HL-60 (cell line): Measurements from ENCODE around the gene PROM1.

Experiments
- DNase-seq, 2 experiments: peaks; one replicate each; pipeline ENCODE4 v3.0.0-alpha.2; 2010 to 2020; ENCODE audit warnings: low read depth in 1 of 2, low spot score in 1 of 2
- H3K27ac ChIP-seq: fragments of 250-450 bp; sonication (Bioruptor Pico); replicated peaks from 2 replicates; pipeline ENCODE4 v1.5.1; 2020; ENCODE audit warnings: mild to moderate bottlenecking, moderate library complexity
- H3K27me3 ChIP-seq: fragments of 250-450 bp; sonication (Bioruptor Pico); 2 replicates; pipeline ENCODE4 v1.5.1; 2021; ENCODE audit warnings: mild to moderate bottlenecking, moderate library complexity; ENCODE audit not compliant: insufficient read depth, poor library complexity, severe bottlenecking
- H3K4me3 ChIP-seq: replicated peaks from 2 replicates; pipeline ENCODE4 v1.5.1; 2011; ENCODE audit warnings: mild to moderate bottlenecking, control low read depth, low read length; ENCODE audit not compliant: insufficient read depth
- GABPA ChIP-seq: IDR thresholded peaks from 2 replicates; pipeline ENCODE4 v1.6.1; 2012; ENCODE audit warnings: low read depth
- POLR2AphosphoS5 ChIP-seq: IDR thresholded peaks from 2 replicates; pipeline ENCODE4 v1.6.1; 2012; ENCODE audit warnings: low read depth
- SPI1 ChIP-seq: IDR thresholded peaks from 2 replicates; pipeline ENCODE4 v1.6.1; 2012; ENCODE audit warnings: low read depth, mild to moderate bottlenecking, borderline replicate concordance
- TF ChIP-seq, protein P1 (sequence below): IDR thresholded peaks from 2 replicates; pipeline ENCODE4 v1.6.1; 2012; ENCODE audit warnings: low read depth; ENCODE audit not compliant: insufficient replicate concordance
- TF ChIP-seq, protein P2 (sequence below): IDR thresholded peaks from one replicate; pipeline ENCODE4 v1.5.1; 2011; ENCODE audit warnings: low read length, control low read depth, inconsistent platforms; ENCODE audit not compliant: insufficient read depth

PROM1 gene

DNA sequence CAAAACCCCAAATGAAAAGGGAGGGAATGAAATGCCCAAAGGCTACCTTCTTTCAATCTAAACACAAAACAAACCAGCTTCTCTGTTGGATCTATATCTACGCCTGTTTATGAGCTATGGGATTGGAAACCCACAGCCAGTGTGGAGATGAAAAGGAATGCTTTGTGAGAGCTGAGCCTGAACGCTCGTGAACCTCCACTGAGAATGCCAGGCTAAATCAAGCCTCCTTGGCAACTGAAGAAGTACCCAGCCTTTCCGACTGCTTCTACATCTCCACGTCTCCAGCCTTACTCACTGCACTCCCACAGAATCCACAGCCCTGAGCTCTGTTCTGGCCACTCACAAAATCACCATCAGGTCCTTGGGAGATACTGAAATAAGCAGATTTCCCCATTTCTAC is 31.8 kb downstream of the PROM1 start:
- DNase-seq = no peak

DNA sequence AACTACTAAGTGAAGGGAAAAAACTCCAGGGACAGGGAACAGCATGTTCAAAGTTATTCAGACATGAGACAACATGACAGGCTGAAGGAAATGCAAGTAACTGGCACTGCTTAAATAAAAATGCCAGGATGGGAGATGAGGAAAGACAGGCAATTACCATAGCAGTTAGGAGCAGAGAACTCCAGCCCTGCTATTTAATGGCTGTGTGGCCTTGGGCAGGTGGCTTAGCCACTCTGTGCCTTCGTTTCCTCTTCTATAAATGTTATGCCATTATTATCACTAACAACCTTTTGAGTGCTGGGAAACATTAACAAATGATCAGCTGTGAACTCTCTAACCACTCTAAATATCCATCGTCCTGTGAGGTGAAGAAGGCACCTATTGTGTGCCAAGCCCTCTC is 32.7 kb downstream of the PROM1 start:
- no peak overlapping the region for H3K27ac ChIP-seq
- no peak overlapping the region for H3K4me3 ChIP-seq
- TF ChIP-seq SPI1 (no peak), GABPA (no peak), POLR2AphosphoS5 (no peak)
- TF ChIP-seq, protein P1, sequence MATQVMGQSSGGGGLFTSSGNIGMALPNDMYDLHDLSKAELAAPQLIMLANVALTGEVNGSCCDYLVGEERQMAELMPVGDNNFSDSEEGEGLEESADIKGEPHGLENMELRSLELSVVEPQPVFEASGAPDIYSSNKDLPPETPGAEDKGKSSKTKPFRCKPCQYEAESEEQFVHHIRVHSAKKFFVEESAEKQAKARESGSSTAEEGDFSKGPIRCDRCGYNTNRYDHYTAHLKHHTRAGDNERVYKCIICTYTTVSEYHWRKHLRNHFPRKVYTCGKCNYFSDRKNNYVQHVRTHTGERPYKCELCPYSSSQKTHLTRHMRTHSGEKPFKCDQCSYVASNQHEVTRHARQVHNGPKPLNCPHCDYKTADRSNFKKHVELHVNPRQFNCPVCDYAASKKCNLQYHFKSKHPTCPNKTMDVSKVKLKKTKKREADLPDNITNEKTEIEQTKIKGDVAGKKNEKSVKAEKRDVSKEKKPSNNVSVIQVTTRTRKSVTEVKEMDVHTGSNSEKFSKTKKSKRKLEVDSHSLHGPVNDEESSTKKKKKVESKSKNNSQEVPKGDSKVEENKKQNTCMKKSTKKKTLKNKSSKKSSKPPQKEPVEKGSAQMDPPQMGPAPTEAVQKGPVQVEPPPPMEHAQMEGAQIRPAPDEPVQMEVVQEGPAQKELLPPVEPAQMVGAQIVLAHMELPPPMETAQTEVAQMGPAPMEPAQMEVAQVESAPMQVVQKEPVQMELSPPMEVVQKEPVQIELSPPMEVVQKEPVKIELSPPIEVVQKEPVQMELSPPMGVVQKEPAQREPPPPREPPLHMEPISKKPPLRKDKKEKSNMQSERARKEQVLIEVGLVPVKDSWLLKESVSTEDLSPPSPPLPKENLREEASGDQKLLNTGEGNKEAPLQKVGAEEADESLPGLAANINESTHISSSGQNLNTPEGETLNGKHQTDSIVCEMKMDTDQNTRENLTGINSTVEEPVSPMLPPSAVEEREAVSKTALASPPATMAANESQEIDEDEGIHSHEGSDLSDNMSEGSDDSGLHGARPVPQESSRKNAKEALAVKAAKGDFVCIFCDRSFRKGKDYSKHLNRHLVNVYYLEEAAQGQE = no peak
- TF ChIP-seq, protein P2, sequence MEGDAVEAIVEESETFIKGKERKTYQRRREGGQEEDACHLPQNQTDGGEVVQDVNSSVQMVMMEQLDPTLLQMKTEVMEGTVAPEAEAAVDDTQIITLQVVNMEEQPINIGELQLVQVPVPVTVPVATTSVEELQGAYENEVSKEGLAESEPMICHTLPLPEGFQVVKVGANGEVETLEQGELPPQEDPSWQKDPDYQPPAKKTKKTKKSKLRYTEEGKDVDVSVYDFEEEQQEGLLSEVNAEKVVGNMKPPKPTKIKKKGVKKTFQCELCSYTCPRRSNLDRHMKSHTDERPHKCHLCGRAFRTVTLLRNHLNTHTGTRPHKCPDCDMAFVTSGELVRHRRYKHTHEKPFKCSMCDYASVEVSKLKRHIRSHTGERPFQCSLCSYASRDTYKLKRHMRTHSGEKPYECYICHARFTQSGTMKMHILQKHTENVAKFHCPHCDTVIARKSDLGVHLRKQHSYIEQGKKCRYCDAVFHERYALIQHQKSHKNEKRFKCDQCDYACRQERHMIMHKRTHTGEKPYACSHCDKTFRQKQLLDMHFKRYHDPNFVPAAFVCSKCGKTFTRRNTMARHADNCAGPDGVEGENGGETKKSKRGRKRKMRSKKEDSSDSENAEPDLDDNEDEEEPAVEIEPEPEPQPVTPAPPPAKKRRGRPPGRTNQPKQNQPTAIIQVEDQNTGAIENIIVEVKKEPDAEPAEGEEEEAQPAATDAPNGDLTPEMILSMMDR = no peak
- no peak for DNase-seq
- no peaks in the 10 kb centered on the region for H3K27me3 ChIP-seq

More for the DNA sequence above, 31.8 kb downstream of the PROM1 start:
- H3K27ac ChIP-seq = no peak overlapping the region
- H3K27me3 ChIP-seq = no peaks in the 10 kb centered on the region
- TF ChIP-seq, protein P2 = no peak
- TF ChIP-seq SPI1 (no peak), GABPA (no peak), POLR2AphosphoS5 (no peak)
- TF ChIP-seq, protein P1 = no peak
- H3K4me3 ChIP-seq = no peak overlapping the region

DNA sequence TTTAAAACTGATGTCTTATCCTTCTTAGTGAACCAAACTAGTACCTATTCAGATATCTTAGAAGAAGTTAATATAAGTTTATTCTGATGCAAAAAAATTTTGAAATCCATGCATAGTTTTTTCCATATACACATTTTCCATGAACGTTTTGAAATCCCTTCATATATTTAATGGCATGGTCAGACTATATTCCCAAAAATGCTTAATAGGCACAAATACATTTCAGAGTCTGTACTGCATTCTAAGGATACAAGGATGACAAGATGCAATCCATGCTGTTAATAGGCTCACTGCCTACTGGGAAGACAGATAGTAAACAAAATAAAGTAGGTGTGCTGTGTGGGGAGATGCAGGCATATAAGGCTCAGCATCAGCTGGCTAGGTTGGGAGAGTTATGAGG is 33.2 kb downstream of the PROM1 start:
- H3K27me3 ChIP-seq = no peaks in the 10 kb centered on the region
- no peak overlapping the region for H3K27ac ChIP-seq
- no peak overlapping the region for H3K4me3 ChIP-seq
- no peak for DNase-seq
- TF ChIP-seq GABPA (no peak), SPI1 (no peak), POLR2AphosphoS5 (no peak)

DNA sequence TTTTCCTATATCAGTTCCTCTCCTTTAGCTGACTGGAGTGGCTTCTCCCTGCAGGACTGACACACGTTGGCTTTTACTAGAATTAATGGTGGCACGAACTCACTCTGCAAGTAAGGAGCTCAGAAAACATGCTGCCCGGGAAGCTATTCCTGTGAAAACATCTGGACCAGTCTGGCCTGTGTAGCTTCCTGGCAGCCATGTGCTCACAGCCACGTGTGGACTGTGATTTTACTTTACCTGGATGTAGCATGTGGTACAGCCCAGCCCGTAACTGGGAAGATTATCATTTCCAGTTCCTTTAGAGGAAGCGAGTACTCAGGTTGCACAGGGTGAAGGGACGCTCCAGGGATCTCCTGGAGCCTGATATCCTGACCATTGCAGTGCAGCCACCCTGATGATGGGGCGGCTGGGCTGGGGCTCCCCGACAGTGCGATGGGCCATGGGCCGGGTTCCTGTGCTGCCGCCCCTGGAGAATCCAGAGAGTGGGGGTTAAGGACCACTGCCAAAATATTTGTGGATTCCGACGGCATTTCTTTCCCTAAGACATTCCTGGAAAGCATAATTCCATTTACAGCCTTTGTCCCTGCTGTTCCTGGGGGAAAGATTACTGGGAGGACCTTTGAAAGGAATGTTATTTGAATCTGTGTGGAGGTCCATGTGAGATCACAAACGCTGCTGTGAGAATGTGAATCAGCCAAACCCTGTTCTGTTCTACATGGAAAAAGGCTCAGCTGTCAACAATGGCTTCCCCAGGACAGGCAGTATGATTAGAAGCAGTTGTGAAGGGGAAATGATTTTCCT is 35.0 kb downstream of the PROM1 start:
- no peak overlapping the region for H3K4me3 ChIP-seq
- no peaks in the 10 kb centered on the region for H3K27me3 ChIP-seq
- TF ChIP-seq, protein P2 = no peak
- TF ChIP-seq GABPA = no peak
- TF ChIP-seq, protein P1 = no peak
- no peak for TF ChIP-seq POLR2AphosphoS5
- TF ChIP-seq SPI1 = no peak
- no peak for DNase-seq
- H3K27ac ChIP-seq = no peak overlapping the region
